Head of caudate nucleus (tissue), 42 donors: ENCODE results near the gene KIF5C.

ENCODE experiments used
- DNase-seq, 42 donors: peaks; one replicate each; pipeline versions ENCODE4 v3.0.0 to v3.0.0-alpha.2; 2020 to 2021; ENCODE audit warnings: mixed read lengths in 7 of 42
- intact Hi-C: fragments of 100-400 bp; cut with DNase I; formaldehyde crosslinking; loops from one replicate; pipeline ENCODE4 v1.15.0; 2022

KIF5C gene

DNA sequence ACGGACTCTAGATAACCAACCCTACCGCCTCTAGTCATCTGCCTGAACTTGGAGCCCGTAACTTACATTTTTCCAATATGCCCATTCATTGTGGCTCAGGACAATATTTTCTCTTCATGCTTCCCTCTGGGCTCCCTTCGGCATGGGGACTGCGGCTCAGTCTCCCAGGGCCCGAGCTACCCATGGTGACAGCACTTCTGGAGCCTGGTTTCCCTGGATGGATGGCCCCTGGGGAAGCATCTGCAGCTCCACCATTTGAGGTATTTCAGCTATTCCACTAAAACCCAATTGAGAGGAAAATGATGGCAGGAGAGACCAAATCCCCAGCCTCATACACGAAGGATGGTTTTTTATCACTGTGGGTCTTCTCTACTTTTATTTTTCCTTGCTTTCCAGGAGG is 74.3 kb downstream of the KIF5C start:
- intact Hi-C loops = no loop called here

DNA sequence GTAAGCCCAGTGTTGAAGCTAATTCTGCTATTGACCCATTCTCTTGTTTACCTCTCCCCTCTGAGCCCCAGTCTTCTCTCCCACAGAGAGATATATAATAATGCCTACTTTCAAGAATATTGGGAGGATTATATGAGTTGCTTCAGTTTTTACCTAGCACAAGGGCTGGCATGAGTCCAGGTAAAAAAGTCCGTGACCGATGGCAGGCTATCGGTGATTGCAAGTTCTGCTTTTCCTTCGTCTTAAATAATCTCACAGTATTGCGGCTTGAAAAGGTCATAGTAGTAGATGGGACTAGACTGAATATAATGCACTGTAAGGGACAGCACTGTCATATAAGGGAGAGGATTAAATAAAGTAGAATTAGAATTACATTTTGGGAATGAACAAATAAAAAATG is 77.6 kb downstream of the KIF5C start:
- DNase-seq = no peak
- intact Hi-C loops = no loop called here

More for the DNA sequence above, 74.3 kb downstream of the KIF5C start:
- no peak for DNase-seq

DNA sequence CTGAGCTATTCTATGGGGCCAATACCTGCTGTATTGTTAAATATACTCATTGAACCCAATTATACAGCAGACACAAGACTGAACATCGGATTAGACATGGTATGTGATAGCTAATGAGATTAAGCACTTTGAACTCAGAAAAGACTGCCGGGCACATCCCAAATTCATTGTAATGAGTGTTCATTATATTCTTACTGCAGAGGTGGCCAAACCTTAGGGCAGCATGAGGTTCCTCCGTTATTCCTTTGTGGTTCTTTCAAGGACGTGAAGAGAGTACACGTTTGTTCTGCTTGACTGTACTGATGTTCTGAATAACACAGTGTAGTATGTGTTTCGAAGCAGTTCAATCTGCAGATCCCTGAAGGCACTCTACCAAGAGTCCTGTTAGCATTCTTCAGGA is 78.4 kb downstream of the KIF5C start:
- DNase-seq = no peak
- intact Hi-C loops = no loop called here

DNA sequence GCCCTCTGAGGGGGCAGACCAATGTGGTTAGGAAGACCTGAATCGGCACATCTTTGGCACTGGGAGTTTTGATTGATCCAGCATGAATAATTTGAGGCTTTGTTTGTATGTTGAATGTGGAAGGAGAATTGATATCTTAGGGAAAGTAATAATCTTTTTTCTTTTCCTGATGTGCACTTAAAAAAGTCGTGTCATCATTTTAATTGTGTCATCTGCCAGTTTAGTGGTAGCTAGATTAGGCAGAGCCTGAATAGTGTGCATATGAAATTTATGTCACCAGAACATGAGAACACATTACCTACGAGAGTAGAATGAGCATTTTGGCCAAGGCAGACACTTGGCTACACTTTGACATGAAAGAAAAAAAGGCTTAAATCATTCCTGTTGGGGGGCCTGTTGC is 79.5 kb downstream of the KIF5C start:
- no peak for DNase-seq
- intact Hi-C loops = no loop called here

DNA sequence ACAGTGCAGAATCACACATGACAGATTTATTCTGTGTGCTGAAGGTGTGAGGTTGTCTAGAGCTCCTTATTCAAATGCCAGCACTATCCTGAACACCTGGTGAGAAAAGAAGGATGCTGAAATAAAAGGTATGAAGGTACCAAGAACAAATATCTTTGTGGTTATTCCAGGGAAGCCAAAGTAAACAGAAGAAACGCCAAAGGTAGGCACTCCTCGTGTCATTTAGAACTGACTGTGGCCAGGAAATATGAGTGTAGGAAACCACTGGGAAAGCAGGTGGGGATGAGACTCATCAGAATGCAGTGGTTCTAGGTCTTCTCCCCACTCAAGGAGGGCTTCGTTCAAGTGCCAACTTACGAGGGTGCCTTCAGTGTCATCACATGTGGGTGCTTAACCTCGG is 80.8 kb downstream of the KIF5C start:
- DNase-seq = no peak
- intact Hi-C loops = no loop called here

DNA sequence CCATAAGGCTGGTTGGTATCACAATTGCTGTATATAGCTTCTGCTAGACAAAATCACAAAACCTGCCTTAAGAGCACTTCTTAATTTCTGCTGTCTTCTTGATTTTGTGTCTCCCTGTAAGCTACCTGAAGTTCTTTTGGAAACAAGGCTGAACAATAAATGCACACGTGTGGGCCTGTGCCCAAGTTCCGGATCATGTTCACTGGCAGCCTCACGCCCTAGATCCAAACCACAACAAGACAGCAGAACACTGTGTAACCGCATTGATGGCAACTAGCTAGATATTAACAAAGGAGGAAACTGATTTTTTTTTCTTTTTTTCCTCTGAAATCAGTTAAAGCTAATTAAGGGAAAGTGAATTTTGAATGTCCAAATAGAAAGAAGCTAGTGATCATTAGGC is 82.0 kb downstream of the KIF5C start:
- intact Hi-C loops = no loop called here
- no peak for DNase-seq

DNA sequence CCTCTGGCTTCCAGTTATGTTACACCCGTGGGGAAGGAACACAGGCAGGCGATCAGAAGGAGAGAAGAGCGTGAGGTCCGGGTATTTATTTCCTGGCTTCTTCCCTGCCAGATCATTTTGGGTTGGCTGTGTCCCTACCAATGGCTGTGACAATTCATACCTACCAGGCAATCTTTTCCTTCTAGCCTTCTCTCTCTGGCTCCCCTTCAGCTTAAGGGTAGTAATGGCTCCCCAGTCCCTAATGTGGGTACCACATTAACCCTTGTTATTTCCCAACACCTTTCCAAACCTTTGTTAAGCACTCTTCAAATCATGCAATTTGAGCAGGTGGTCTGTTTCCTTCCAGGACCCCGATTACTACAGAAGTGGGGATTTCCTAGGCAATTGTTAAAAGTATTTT is 84.7 kb downstream of the KIF5C start:
- DNase-seq = no peak
- intact Hi-C loops = no loop called here

DNA sequence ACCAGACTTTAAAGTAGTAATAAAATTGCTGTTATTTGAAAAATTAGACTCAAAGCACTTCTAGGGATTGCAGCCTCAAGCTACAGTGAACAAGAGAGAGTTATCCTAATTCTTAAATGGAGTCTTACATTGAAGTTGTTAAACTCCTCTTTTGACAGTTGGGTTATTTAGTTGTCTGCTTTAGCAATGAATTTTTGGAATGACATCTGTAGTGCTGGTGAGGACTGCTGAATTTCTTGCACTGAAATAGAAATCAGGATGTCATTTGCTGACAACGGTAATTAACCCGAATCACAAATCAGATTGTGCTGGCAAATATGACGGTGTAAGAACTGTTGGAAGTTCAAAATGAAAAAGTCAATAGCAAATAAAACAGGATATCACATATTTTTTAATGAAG is 85.5 kb downstream of the KIF5C start:
- intact Hi-C loops = no loop called here
- no peak for DNase-seq

DNA sequence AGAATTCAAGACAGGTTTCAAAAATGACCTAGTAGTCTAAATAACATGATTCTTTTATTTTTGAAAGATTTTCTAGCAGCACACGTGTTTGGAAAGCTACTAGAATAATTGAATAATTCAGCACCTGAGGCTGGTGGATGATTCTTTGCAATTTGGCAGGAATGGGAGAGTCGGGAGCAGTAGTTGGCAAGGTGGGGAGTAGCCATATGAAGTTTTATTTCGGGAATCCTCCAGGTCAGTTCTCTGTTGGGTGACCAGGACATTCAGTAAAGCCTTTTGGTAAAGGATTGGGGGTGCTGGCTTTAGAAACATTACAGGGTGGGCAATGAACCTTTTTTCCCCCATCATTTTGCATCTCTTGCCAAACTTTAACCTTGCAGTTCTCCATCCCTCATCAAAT is 88.4 kb downstream of the KIF5C start:
- intact Hi-C loops = no loop called here
- DNase-seq = no peak

DNA sequence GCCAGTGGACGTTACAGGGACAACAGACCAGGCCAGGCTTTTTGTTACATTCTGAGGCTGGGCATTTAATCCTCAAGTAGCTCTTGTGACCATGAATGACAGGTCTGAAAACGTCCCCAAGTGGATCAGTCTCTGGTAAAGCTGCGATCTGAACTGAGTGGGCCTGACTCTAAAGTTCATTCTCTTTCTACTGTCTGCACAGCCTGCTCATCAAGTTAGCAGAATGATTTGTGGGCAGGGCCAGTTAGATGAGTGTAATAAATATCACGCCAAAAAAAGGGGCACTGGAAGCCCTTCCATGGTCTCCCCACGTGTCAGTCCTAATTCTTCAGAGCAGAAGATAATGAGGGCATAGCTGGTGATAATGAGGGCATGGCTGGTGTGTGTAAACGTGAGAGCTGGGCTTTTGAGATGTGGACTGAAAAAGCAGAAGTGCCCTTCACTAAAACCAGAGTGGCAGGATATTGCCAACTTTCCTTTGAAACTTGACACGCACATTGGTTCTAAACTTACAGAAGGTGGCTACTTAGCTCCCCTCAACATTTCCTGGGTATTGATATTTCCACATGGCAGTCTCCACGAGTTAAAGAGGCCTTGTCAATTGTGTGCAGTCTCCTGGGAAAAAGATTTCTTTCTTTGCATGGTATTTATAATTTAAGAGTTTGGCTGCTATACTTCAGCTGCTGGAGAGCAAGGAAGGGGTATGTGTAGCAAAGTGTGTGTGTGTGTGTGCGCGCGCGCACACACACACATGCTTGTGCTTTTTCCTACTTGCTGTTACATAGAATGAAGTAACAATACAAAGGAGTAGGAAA is 90.8 kb downstream of the KIF5C start:
- DNase-seq = no peak
- intact Hi-C loops = loop anchor here (5.0 kb wide), 1 partner anchor 324 kb away; the partner anchor contains the start of gene EPC2

DNA sequence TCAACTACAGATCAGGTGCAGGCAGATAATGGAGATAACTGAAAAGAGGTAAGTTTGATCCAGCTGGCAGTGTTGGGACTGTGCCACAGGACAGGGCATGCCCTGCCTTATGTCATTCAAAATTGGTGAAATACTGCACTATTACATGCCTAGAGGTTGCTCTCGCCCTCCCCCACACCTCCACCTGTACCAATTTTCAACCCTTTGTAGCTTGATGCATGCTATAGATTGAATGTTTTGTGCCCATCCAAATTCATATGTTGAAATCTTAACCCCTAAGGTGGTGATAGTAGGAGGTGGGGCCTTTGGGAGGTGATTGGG is 91.4 kb downstream of the KIF5C start:
- no peak for DNase-seq
- intact Hi-C loops = loop anchor here (5.0 kb wide), 1 partner anchor 324 kb away; the partner anchor contains the start of gene EPC2

DNA sequence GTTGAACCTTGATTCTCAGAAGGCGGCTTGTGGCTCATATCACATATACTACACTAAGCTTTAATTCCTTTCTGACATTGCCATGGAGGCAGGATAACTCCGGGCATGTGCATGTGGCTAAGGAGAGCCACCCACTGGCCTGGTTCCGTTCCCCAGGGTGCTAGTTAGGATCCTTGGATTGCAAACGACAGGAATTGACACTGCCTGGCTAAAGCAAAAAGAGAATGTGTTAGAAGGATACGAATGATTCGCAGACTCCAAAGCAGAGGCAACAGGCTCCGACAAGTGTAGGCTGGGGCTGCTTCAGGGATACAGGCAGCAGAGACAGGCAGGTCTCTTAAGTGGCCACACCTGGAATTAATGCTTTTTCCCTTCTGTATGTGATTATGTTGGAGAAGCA is 92.0 kb downstream of the KIF5C start:
- intact Hi-C loops = loop anchor here (5.0 kb wide), 1 partner anchor 325 kb away; the partner anchor contains the start of gene EPC2

DNA sequence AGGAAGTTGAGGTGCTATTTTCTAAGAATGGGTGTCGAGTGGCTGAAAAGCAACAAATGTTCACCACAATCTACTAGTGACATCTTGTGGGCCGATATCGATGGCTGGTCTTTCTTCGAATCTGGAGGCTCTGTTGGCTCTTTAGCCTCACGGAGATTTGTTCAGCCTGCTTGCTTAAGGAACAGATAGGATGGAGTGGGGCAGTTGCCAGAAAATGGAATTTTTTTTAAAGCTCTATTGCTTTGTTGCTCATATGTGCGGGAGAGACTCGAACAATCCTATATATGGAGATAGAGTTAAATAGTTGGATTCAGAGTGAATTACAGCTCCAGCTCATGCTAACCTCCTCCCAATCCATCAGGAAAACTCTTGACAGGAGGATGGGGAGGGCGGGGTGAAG is 92.6 kb downstream of the KIF5C start:
- DNase-seq = peak in 6 of 42 donors; percentile 14 to 44 (median 26)

More for the DNA sequence above, 92.0 kb downstream of the KIF5C start:
- no peak for DNase-seq

DNA sequence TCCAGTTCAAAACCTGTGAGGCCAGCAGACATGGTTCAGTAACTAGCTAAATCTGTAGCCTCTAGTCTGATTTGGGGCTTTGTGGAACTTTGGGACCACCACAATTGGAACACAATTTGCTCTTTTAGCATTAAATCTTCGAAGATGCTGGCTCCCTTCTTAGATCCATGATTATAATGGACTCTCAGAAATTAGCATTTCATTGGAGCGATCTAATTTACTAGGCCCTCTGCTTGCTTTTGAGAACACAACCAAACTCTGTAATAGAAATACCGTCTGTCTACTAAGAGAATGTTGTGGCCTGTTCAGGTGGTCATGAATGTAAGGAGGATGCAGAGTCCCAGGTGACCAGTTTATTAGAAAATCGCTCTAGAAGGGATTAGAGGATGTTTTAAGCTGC is 93.3 kb downstream of the KIF5C start:
- DNase-seq = no peak
- intact Hi-C loops = loop anchor here (5.0 kb wide), 1 partner anchor 326 kb away; the partner anchor contains the start of gene EPC2

More for the DNA sequence above, 92.6 kb downstream of the KIF5C start:
- intact Hi-C loops = loop anchor here (5.0 kb wide), 1 partner anchor 325 kb away; the partner anchor contains the start of gene EPC2

DNA sequence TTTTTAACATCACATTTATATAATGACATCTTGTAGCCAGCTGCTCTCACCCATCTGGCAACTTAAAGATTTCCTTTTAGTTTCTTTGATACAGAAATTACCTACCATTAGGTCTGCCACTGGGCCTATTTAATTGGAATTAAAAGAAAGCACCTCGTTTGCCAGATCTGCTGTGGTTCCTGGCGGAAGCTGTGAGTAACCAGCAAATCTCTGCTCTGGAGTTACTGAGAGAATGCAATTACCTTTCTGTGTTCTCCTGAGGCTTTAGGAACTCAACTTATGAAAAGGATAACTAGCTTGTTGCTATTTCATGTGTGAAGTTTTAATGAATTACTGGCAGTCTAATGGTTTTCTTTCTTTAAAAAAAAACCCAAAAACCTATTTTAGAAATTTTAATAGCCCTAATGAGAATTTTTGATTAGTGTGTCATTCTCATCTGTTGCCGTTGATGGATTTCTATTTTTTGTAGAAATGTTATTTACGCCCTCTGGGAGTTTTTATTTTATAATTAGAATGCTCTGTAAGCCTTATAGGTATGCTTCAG is 93.8 kb downstream of the KIF5C start:
- no peak for DNase-seq
- intact Hi-C loops = loop anchor here (5.0 kb wide), 1 partner anchor 327 kb away; the partner anchor contains the start of gene EPC2

DNA sequence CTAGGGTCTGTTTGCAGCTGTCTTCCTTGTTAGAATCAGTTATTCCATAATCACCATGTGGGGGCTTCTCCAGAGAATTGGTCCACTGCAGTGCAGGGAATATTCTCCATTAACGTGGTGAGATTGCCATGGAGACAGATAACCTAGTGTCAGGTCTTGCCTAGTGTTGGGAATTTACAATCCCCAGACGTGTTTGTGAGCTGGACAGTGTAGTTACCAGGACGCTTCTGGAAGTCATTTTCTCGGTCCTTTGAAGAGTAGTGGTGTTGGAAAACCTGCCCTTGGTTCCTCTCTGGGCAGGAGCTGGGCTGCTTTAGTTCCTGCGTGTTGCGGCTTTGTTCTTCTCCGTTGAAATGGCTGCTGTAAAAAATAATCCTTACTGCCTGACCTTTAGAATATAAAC is 94.6 kb downstream of the KIF5C start:
- intact Hi-C loops = loop anchor here (5.0 to 10.0 kb wide), 2 partner anchors 85 to 327 kb away; partner anchors contain the start of gene EPC2
- DNase-seq = no peak

DNA sequence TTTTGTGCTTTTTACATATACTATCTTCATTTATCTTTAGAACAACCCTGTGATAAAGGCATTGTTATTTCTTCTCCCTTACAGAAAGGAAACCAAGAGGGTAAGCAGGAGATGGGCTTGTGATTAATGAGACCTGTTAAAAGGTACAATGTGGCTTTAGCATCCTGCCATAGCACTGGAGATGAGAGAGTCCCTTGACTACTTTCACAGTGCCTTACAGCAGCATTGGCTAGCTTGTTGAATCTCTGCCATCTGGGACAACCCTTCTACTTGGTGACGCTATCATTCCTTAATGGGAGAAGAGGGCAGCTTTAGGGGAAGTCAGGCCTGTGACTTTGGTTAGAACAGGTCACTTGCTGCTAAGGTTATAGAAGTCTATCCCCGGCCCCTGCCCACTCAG is 95.4 kb downstream of the KIF5C start:
- DNase-seq = no peak
- intact Hi-C loops = loop anchor here (10.0 kb wide), 1 partner anchor 86 kb away; no protein-coding TSS in a partner anchor

DNA sequence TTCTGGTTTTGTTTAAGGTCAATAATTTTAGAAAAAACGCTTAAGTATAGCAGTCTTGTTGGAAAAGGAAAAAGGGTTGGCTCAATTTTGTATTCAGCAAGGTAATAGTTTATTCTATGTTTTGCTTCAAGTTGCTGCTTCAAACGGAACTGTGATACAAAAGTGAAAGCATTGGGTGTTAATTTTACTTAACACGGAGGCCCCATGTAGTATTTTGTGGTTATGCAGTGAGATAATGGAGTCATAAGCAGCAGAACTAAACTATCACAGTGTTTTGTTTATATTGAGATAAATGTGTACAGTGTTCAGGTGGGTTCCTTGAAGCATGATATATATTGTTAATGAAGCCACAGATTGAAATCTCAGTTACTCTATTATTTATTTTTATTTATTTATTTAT is 96.5 kb downstream of the KIF5C start:
- DNase-seq = no peak
- intact Hi-C loops = loop anchor here (10.0 kb wide), 1 partner anchor 87 kb away; no protein-coding TSS in a partner anchor

DNA sequence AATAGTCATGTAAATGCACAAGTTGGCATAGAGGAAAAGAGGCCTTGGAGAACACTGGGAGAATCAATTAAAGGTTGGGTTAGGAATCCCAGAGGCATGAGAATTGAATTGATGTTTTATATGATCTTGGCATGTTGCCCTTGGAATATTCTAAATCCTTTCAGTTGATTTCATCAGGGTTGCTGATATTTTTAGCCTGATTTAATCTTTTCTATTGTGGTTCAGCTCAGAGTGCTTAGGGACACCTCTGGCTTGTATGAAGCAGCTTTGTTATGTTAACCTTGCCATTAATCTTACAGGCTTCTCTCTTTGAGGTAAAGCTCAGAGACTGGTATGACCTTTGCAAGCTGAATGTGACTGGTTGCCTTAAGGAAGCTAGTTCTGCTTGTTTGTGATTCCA is 99.1 kb downstream of the KIF5C start:
- no peak for DNase-seq
- intact Hi-C loops = loop anchor here (10.0 kb wide), 1 partner anchor 89 kb away; no protein-coding TSS in a partner anchor

DNA sequence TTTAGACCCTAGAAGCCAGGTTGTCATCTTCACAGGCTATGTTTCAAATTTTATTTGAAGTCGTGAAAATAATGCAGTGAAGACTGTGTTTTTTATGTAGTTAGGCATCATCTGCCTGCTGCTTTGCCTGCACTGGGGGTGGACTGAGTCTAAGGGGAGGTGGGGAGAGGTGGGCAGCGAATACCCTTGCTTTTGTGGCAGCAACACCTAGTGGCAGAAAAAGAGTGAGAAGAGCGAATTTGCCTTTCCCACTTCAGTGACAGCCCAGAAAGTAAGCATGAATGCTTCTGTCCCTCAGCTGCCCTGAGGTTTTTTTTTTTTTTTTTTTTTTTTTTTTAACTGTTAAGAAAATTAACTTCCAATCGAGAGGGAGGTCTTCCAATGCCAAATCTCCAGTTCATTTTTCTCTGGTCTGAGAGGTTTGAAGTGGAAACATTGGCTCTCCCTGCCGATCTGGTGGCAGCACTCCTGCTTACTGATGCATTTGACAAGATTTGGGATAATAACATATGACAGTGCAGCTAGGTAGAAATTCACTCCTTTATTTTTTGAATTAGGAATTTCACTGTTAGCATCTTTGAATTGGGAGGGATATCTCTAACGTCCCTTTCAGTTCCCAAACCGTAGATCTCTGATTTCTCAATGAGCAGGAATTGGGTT is 103.1 kb downstream of the KIF5C start:
- intact Hi-C loops = loop anchor here (10.0 kb wide), 1 partner anchor 93 kb away; no protein-coding TSS in a partner anchor
- peak in 12 of 42 donors; percentile 16 to 74 (median 40) for DNase-seq
